Measurements from ENCODE around the gene MOB3B.
"Not testable (repeated sequence)": the region's sequence is repeated elsewhere in the genome, so short reads cannot be mapped to it uniquely, and the experiment has no call there.

MOB3B gene

DNA sequence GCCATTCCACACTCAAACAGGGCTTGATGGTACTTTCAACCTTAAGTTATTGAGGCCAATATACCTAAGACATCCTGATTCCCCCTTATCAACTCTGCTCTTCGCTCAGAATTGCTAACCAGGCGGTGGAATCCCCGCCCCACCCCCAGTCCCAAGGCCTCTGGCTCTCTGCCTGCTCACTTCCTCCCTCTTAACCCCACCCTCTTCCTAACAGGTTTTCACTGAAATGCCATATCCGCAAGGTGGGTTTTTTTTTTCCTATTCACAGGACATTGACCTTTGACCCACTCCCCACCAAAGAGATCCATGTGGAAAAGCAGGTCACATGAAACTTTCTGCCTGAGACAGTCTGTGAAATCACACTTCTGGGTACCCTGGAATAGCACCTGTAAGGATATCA, 72.2 kb downstream of the MOB3B start:
- ChIA-PET POLR2A (no interaction called here), CTCF (no interaction called here)
- TF ChIP-seq LEF1 (IDR thresholded peaks at IDR 0.05; ENCODE audit: borderline replicate concordance) = no peak
- no peak for TF ChIP-seq NFRKB (IDR thresholded peaks at IDR 0.05)
- no peak for TF ChIP-seq TARDBP (IDR thresholded peaks at IDR 0.05)
- no peak for TF ChIP-seq SP1 (IDR thresholded peaks at IDR 0.05)
- TF ChIP-seq FOXK2 (IDR thresholded peaks at IDR 0.05) = no peak
- no peak for TF ChIP-seq FOXA1 (IDR thresholded peaks at IDR 0.05)
- no peak for TF ChIP-seq CTBP1 (IDR thresholded peaks at IDR 0.05; ENCODE audit: borderline replicate concordance)
- no peak for TF ChIP-seq ELF4 (IDR thresholded peaks at IDR 0.05)
- TF ChIP-seq, protein P1, sequence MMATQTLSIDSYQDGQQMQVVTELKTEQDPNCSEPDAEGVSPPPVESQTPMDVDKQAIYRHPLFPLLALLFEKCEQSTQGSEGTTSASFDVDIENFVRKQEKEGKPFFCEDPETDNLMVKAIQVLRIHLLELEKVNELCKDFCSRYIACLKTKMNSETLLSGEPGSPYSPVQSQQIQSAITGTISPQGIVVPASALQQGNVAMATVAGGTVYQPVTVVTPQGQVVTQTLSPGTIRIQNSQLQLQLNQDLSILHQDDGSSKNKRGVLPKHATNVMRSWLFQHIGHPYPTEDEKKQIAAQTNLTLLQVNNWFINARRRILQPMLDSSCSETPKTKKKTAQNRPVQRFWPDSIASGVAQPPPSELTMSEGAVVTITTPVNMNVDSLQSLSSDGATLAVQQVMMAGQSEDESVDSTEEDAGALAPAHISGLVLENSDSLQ (IDR thresholded peaks at IDR 0.05) = no peak
- TF ChIP-seq HDGF (IDR thresholded peaks at IDR 0.05; ENCODE audit: borderline replicate concordance) = no peak
- TF ChIP-seq FOXM1 (IDR thresholded peaks at IDR 0.05; ENCODE audit: borderline replicate concordance) = no peak
- no peak for TF ChIP-seq SUZ12 (IDR thresholded peaks at IDR 0.05)
- no peak for TF ChIP-seq L3MBTL2 (conservative IDR thresholded peaks at IDR 0.05)
- TF ChIP-seq ARNT (IDR thresholded peaks at IDR 0.05) = no peak
- TF ChIP-seq BHLHE40 (IDR thresholded peaks at IDR 0.05; ENCODE audit: borderline replicate concordance) = no peak
- TF ChIP-seq ZNF384 (IDR thresholded peaks at IDR 0.05) = no peak
- no peak for DNase-seq (ENCODE audit: extremely low spot score)

GRCh38 chr9:27453860-27454553, 75.6 kb downstream of the MOB3B start:
- no peak for DNase-seq (ENCODE audit: extremely low spot score)
- no peak for TF ChIP-seq CTBP1 (IDR thresholded peaks at IDR 0.05; ENCODE audit: borderline replicate concordance)
- ChIA-PET CTCF (no interaction called here), POLR2A (no interaction called here)

DNA sequence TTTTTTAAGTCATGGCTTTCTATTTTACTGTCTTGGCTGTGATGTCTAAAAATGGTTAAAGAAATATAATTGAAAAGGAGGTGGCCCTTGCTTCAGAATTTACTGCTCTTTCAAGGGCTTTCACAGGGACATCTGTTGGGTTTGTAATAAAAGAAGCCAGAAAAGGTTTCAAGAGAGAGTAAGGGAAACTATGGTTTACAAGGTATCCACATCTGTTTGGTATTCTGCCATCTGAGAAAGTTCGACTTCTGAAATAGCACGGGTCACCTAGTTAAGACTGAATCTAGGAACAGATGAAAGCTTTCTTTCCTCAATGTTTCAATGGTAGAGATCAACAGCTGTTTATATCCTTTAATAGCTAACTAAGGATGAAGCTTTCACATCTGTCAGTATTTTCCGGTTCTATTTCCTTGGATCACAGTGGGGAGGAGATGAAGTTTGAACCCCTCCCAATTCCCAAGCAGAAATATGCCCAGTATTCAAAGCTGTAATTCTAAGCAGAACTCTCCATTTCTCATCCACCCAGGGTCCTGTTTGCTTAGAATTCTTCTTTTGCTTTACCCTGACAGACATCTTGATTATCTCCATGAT, 78.3 kb downstream of the MOB3B start:
- ChIA-PET CTCF (no interaction called here), POLR2A (no interaction called here)
- TF ChIP-seq L3MBTL2 (conservative IDR thresholded peaks at IDR 0.05) (no peak), ZNF384 (IDR thresholded peaks at IDR 0.05) (no peak), HDGF (IDR thresholded peaks at IDR 0.05; ENCODE audit: borderline replicate concordance) (no peak), ARNT (IDR thresholded peaks at IDR 0.05) (no peak), FOXA1 (IDR thresholded peaks at IDR 0.05) (no peak), FOXM1 (IDR thresholded peaks at IDR 0.05; ENCODE audit: borderline replicate concordance) (no peak), SUZ12 (IDR thresholded peaks at IDR 0.05) (no peak), SP1 (IDR thresholded peaks at IDR 0.05) (no peak), NFRKB (IDR thresholded peaks at IDR 0.05) (no peak), LEF1 (IDR thresholded peaks at IDR 0.05; ENCODE audit: borderline replicate concordance) (no peak), TARDBP (IDR thresholded peaks at IDR 0.05) (no peak), FOXK2 (IDR thresholded peaks at IDR 0.05) (no peak), BHLHE40 (IDR thresholded peaks at IDR 0.05; ENCODE audit: borderline replicate concordance) (no peak), CTBP1 (IDR thresholded peaks at IDR 0.05; ENCODE audit: borderline replicate concordance) (no peak)
- no peak for DNase-seq (ENCODE audit: extremely low spot score)

GRCh38 chr9:27450752-27451151, 78.9 kb downstream of the MOB3B start:
- DNase-seq (ENCODE audit: extremely low spot score) = no peak
- ChIA-PET CTCF (no interaction called here), POLR2A (no interaction called here)
- TF ChIP-seq L3MBTL2 (conservative IDR thresholded peaks at IDR 0.05) = no peak
- TF ChIP-seq, protein P1 (IDR thresholded peaks at IDR 0.05) = no peak
- TF ChIP-seq ZNF384 (IDR thresholded peaks at IDR 0.05) = no peak
- no peak for TF ChIP-seq NFRKB (IDR thresholded peaks at IDR 0.05)
- TF ChIP-seq LEF1 (IDR thresholded peaks at IDR 0.05; ENCODE audit: borderline replicate concordance) = no peak
- no peak for TF ChIP-seq SUZ12 (IDR thresholded peaks at IDR 0.05)
- no peak for TF ChIP-seq SP1 (IDR thresholded peaks at IDR 0.05)
- TF ChIP-seq FOXA1 (IDR thresholded peaks at IDR 0.05) = no peak

DNA sequence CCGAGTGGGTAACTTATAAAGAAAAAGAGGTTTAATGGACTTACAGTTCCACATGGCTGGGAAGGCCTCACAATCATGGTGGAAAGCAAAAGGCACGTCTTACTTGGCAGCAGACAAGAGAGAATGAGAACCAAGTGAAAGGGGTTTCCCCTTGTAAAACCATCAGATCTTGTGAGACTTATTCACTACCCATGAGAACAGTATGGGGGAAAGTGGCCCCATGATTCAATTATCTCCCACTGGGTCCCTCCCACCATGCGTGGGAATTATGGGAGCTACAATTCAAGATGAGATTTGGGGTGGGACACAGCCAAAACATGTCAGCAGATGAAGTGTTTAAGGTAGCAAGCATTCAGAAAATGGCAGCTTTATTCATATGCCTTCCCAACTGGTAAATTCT, 81.3 kb downstream of the MOB3B start:
- CTCF ChIA-PET; DNase-seq (ENCODE audit: extremely low spot score); POLR2A ChIA-PET: not testable (repeated sequence)

DNA sequence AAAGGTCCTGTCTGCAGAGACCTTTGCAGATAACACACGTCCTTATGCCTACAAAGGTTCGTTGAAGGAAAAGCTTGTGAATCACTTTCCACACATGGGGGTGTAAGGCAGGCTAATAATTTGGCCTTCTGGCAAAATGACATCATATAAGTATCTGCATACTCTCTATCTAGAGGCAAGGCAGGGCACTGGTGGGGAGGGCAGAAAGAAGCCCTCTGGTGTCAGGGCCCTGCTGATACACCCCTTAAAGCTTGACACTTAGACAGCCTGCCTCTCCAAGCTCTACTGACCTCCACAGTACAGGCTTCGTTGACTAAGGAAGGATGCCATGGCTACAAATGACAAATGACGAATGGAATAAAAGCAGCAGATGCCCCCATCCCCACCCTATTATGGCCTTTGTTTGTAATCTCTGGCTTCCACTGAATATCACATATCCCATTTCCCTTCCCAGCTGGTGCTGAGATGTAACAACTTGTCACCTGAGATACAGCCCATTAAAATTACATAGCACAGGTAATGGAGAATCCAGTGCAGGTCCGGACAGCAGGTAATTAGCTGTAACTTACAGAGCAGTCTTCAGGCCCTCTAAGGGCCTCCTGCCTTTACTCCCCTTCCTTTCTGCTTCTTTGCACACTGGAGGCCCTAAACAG, 82.5 kb downstream of the MOB3B start:
- ChIA-PET POLR2A (no interaction called here), CTCF (no interaction called here)
- TF ChIP-seq, protein P1 (IDR thresholded peaks at IDR 0.05) = no peak
- no peak for TF ChIP-seq FOXA1 (IDR thresholded peaks at IDR 0.05)
- DNase-seq (ENCODE audit: extremely low spot score) = no peak

DNA sequence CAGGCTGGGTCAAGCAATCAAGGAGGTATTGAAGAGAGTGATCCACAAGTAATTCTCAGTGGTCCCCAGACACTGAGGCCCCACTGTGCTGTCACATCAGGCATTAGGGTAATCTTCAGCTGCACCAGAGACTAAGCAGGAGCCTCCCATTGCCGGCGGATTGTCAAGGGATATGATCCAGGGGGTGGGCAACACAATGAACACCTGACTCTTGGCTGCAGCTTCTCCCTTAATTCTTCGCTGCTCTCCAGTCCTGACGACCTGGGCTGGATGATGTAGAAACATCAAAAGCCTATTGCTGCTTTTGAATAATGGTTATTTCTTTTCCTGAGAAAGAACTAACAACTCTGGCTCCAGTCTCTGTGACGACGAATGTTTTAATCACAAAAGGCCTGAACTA, 83.9 kb downstream of the MOB3B start:
- POLR2A ChIA-PET = no interaction called here
- no peak for TF ChIP-seq ELF4 (IDR thresholded peaks at IDR 0.05)
- no peak for TF ChIP-seq LEF1 (IDR thresholded peaks at IDR 0.05; ENCODE audit: borderline replicate concordance)
- no peak for TF ChIP-seq FOXK2 (IDR thresholded peaks at IDR 0.05)
- TF ChIP-seq ZNF384 (IDR thresholded peaks at IDR 0.05) = no peak
- TF ChIP-seq BHLHE40 (IDR thresholded peaks at IDR 0.05; ENCODE audit: borderline replicate concordance) = no peak
- no peak for TF ChIP-seq SUZ12 (IDR thresholded peaks at IDR 0.05)
- TF ChIP-seq ARNT (IDR thresholded peaks at IDR 0.05) = no peak
- TF ChIP-seq, protein P1 (IDR thresholded peaks at IDR 0.05) = no peak
- no peak for TF ChIP-seq HDGF (IDR thresholded peaks at IDR 0.05; ENCODE audit: borderline replicate concordance)
- no peak for TF ChIP-seq FOXA1 (IDR thresholded peaks at IDR 0.05)
- no peak for TF ChIP-seq TARDBP (IDR thresholded peaks at IDR 0.05)
- no peak for TF ChIP-seq L3MBTL2 (conservative IDR thresholded peaks at IDR 0.05)
- no peak for TF ChIP-seq SP1 (IDR thresholded peaks at IDR 0.05)
- TF ChIP-seq NFRKB (IDR thresholded peaks at IDR 0.05) = no peak
- TF ChIP-seq CTBP1 (IDR thresholded peaks at IDR 0.05; ENCODE audit: borderline replicate concordance) = no peak
- no peak for TF ChIP-seq FOXM1 (IDR thresholded peaks at IDR 0.05; ENCODE audit: borderline replicate concordance)
- no peak for DNase-seq (ENCODE audit: extremely low spot score)
- CTCF ChIA-PET = no interaction called here
